PC-3 (cell line): ENCODE results near the gene EXOSC7. TPM values are rescaled to one million over a fixed set of nuclear protein-coding genes. Genes with fewer than 3 reads are reported as not detected.

Source experiments
- ATAC-seq: fragments of 200-7000 bp; cut with Tn5 transposase; 2 replicates; pipeline ENCODE4 v1.9.1; 2020; ENCODE audit warnings: mild to moderate bottlenecking, moderate library complexity
- BruUV-seq: library from RNA; stranded (reverse); fragments of 400-500 nt; replicated peaks from 2 replicates; lab custom pipeline; 2021; lab: Mats Ljungman, UMichigan
- CTCF ChIA-PET: fragments of 300-600 bp; sonication (Branson Sonifier 250); formaldehyde crosslinking; loops from one replicate; lab custom pipeline; 2022; ENCODE audit warnings: antibody characterized with exemption; lab: Charles Lee
- POLR2A ChIA-PET: fragments of 300-600 bp; sonication (Branson Sonifier 250); formaldehyde crosslinking; loops from one replicate; lab custom pipeline; 2022; ENCODE audit warnings: antibody characterized with exemption; ENCODE audit not compliant: unreplicated experiment; lab: Charles Lee
- DNase-seq: peaks from one replicate; pipeline ENCODE4 v3.0.0-alpha.2; 2015
- H2AFZ ChIP-seq: fragments of 300-600 bp; sonication (generic); 2 replicates; pipeline ENCODE4 v1.6.0; 2016; ENCODE audit warnings: antibody characterized with exemption, low read length
- H3F3A ChIP-seq: fragments of 300-600 bp; sonication (generic); one replicate; pipeline ENCODE4 v1.6.0; 2017; ENCODE audit warnings: antibody characterized with exemption, low read length, control low read depth, mild to moderate bottlenecking; ENCODE audit not compliant: unreplicated experiment
- H3K27ac ChIP-seq: fragments of 300-600 bp; sonication (generic); 2 replicates; pipeline ENCODE4 v1.5.1; 2016; ENCODE audit warnings: mild to moderate bottlenecking, low read length
- H3K27me3 ChIP-seq: fragments of 300-600 bp; sonication (generic); 2 replicates; pipeline ENCODE4 v1.6.1; 2016; ENCODE audit warnings: low read length, mixed read lengths
- H3K36me3 ChIP-seq: fragments of 300-600 bp; sonication (generic); 2 replicates; pipeline ENCODE4 v1.6.1; 2016; ENCODE audit warnings: low read depth, mixed run types, low read length, mixed read lengths
- H3K4me1 ChIP-seq: fragments of 300-600 bp; sonication (generic); 2 replicates; pipeline ENCODE4 v1.5.1; 2016; ENCODE audit warnings: low read length; ENCODE audit not compliant: insufficient read depth
- H3K4me2 ChIP-seq: fragments of 300-600 bp; sonication (generic); 2 replicates; pipeline ENCODE4 v1.6.0; 2016; ENCODE audit warnings: low read length
- H3K4me3 ChIP-seq: fragments of 300-600 bp; sonication (generic); 2 replicates; pipeline ENCODE4 v1.5.1; 2016; ENCODE audit warnings: mild to moderate bottlenecking, low read length, mixed read lengths
- H3K79me2 ChIP-seq: fragments of 300-600 bp; sonication (generic); 2 replicates; pipeline ENCODE4 v1.6.1; 2017; ENCODE audit warnings: low read length, mixed read lengths
- H3K9ac ChIP-seq: fragments of 300-600 bp; sonication (generic); 2 replicates; pipeline ENCODE4 v1.6.0; 2016; ENCODE audit warnings: mild to moderate bottlenecking, low read length
- H3K9me2 ChIP-seq: fragments of 300-600 bp; sonication (generic); replicated peaks from 2 replicates; pipeline ENCODE4 v1.6.1; 2016; ENCODE audit warnings: mixed run types, low read length, mixed read lengths
- H3K9me3 ChIP-seq: fragments of 300-600 bp; sonication (generic); 2 replicates; pipeline ENCODE4 v1.6.1; 2016; ENCODE audit warnings: low read length, mixed read lengths
- H4K20me1 ChIP-seq: fragments of 300-600 bp; sonication (generic); 2 replicates; pipeline ENCODE4 v1.6.1; 2016; ENCODE audit warnings: low read length, mixed read lengths
- EZH2 ChIP-seq: fragments of 300-600 bp; sonication (generic); IDR thresholded peaks from one replicate; pipeline ENCODE4 v1.6.1; 2017; ENCODE audit warnings: antibody characterized with exemption, mild to moderate bottlenecking, low read length; ENCODE audit not compliant: unreplicated experiment
- EZH2phosphoT487 ChIP-seq: fragments of 300-600 bp; sonication (generic); IDR thresholded peaks from 2 replicates; pipeline ENCODE4 v1.6.1; 2018; ENCODE audit warnings: mild to moderate bottlenecking, antibody characterized with exemption, low read length, borderline replicate concordance
- intact Hi-C: fragments of 100-400 bp; cut with micrococcal nuclease; formaldehyde crosslinking; loops from 2 replicates; pipeline ENCODE4 v1.9.0; 2023
- total RNA-seq: library from RNA; depleted of rRNA; stranded (reverse); fragments of >200 nt; gene quantifications from 2 replicates; pipeline ENCODE4 v1.2.3, GENCODE V29; 2014
- TF ChIP-seq, protein P1 (sequence below): fragments of 300-600 bp; sonication (generic); conservative IDR thresholded peaks from 2 replicates; pipeline ENCODE4 v1.5.1; 2017; ENCODE audit warnings: antibody characterized with exemption, low read depth, mild to moderate bottlenecking, low read length

The EXOSC7 gene
- total RNA-seq, 1 experiment from 2014 or later: 81.5 TPM

DNA sequence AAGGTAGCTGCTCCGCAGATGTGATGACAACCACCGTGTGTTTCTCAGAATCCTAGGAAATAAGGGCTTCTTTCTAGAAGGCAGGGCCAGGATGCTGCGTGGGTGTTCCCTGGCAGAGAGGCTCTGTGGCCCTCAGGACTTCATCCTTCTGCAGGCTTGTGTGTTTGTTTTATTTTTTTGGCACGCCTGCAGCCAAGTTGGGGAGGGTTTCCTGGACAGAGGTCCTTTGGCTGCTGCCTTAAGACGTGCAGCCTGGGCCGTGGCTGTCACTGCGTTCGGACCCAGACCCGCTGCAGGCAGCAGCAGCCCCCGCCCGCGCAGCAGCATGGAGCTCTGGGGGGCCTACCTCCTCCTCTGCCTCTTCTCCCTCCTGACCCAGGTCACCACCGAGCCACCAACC lies 50.0 kb downstream of the EXOSC7 start, which contains the start of gene CLEC3B:
CLEC3B (plus strand) TSS at position 266 of the 400 bp plus-strand sequence; CDS start at position 326, 60 bp downstream.
- peak; percentile 59 for ATAC-seq
- Histone ChIP-seq H3K4me1 (0 out of 2 replicates have a peak, but pooled peaks cover 7% of the 10 kb centered on the region), H3F3A (no peaks in the 10 kb centered on the region), H3K9me3 (no peaks in the 10 kb centered on the region), H3K36me3 (no peaks in the 10 kb centered on the region), H3K9me2 (no peaks in the 10 kb centered on the region), H3K27me3 (no peaks in the 10 kb centered on the region), H3K27ac (no peak within 1 kb of the TSS), H3K79me2 (no peaks in the 10 kb centered on the region), H3K4me3 (no peak within 1 kb of the TSS), H4K20me1 (no peaks in the 10 kb centered on the region), H2AFZ (no peak within 1 kb of the TSS), H3K9ac (no peak within 1 kb of the TSS), H3K4me2 (no peak within 1 kb of the TSS)
- intact Hi-C loops: no loop called here
- no TSS peak for BruUV-seq
- ChIA-PET POLR2A (no interaction called here), CTCF (no interaction called here)
- DNase-seq: peak; percentile 29
- TF ChIP-seq EZH2phosphoT487 (no peak), EZH2 (no peak)

- CTCF ChIA-PET: interaction anchor here (0.5 kb wide), 1 partner anchor 183 kb away, joined by 5 read pairs; no protein-coding TSS in a partner anchor
Measured at GRCh38 chr3:45026957-45027356, 50.9 kb downstream of the EXOSC7 start.

DNA sequence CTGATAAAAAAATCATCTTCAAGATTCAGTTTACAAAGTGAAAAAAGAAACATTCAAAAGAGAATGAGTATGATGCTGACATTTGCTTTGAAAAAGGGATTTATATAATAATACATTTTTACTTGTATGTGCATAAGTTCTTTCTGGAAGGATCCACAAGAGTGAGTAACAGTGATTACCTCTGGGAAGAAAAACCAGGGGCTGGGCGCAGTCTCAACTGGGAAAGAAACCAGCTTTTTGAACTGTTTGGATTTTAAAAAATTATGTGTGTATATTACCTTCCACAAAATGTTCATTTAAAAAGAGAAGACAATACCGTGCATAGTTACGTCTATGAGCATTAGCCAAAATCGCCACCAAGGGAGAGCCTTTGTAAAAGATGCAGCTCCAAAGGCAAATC lies 51.4 kb downstream of the EXOSC7 start:
- ChIA-PET CTCF (no interaction called here), POLR2A (interaction anchor here (0.7 kb wide), 1 partner anchor 80 kb away, joined by 9 read pairs; no protein-coding TSS in a partner anchor)
- no peak overlapping the region for H3K27ac ChIP-seq
- H3K4me1 ChIP-seq: 0 out of 2 replicates have a peak, but pooled peaks cover 7% of the 10 kb centered on the region
- no peaks in the 10 kb centered on the region for H3K27me3 ChIP-seq
- ATAC-seq (no peak), DNase-seq (no peak)
- no peaks in the 10 kb centered on the region for H3K36me3 ChIP-seq
- BruUV-seq: no TSS peak
- no peak overlapping the region for H2AFZ ChIP-seq
- H3K4me3 ChIP-seq: no peak overlapping the region
- H3K4me2 ChIP-seq: no peak overlapping the region
- H3K79me2 ChIP-seq: no peaks in the 10 kb centered on the region
- no peak for TF ChIP-seq EZH2
- TF ChIP-seq EZH2phosphoT487: no peak
- TF ChIP-seq, protein P1, sequence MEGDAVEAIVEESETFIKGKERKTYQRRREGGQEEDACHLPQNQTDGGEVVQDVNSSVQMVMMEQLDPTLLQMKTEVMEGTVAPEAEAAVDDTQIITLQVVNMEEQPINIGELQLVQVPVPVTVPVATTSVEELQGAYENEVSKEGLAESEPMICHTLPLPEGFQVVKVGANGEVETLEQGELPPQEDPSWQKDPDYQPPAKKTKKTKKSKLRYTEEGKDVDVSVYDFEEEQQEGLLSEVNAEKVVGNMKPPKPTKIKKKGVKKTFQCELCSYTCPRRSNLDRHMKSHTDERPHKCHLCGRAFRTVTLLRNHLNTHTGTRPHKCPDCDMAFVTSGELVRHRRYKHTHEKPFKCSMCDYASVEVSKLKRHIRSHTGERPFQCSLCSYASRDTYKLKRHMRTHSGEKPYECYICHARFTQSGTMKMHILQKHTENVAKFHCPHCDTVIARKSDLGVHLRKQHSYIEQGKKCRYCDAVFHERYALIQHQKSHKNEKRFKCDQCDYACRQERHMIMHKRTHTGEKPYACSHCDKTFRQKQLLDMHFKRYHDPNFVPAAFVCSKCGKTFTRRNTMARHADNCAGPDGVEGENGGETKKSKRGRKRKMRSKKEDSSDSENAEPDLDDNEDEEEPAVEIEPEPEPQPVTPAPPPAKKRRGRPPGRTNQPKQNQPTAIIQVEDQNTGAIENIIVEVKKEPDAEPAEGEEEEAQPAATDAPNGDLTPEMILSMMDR: no peak
- H3K9ac ChIP-seq: no peak overlapping the region
- no peaks in the 10 kb centered on the region for H3K9me3 ChIP-seq
- intact Hi-C loops: no loop called here
- H3F3A ChIP-seq: no peaks in the 10 kb centered on the region
- no peaks in the 10 kb centered on the region for H4K20me1 ChIP-seq
- H3K9me2 ChIP-seq: no peaks in the 10 kb centered on the region

More at GRCh38 chr3:45026957-45027356, 50.9 kb downstream of the EXOSC7 start:
- Histone ChIP-seq H3K9ac (no peak overlapping the region), H3K9me2 (no peaks in the 10 kb centered on the region), H3K27me3 (no peaks in the 10 kb centered on the region), H3K4me2 (no peak overlapping the region), H3K9me3 (no peaks in the 10 kb centered on the region), H3K4me3 (no peak overlapping the region), H3K79me2 (no peaks in the 10 kb centered on the region), H2AFZ (no peak overlapping the region), H3F3A (no peaks in the 10 kb centered on the region), H3K36me3 (no peaks in the 10 kb centered on the region), H3K4me1 (0 out of 2 replicates have a peak, but pooled peaks cover 7% of the 10 kb centered on the region), H4K20me1 (no peaks in the 10 kb centered on the region), H3K27ac (no peak overlapping the region)
- BruUV-seq: no TSS peak
- intact Hi-C loops: no loop called here
- POLR2A ChIA-PET: no interaction called here
- ATAC-seq (no peak), DNase-seq (no peak)
- no peak for TF ChIP-seq EZH2
- TF ChIP-seq EZH2phosphoT487: no peak
- TF ChIP-seq, protein P1: no peak
